Measurements from ENCODE around the gene NET1.
A peak's percentile ranks its signal among the peaks of the same experiment; 100 is the strongest.
"Not testable (repeated sequence)": the region's sequence is repeated elsewhere in the genome, so short reads cannot be mapped to it uniquely, and the experiment has no call there.

NET1 gene

DNA sequence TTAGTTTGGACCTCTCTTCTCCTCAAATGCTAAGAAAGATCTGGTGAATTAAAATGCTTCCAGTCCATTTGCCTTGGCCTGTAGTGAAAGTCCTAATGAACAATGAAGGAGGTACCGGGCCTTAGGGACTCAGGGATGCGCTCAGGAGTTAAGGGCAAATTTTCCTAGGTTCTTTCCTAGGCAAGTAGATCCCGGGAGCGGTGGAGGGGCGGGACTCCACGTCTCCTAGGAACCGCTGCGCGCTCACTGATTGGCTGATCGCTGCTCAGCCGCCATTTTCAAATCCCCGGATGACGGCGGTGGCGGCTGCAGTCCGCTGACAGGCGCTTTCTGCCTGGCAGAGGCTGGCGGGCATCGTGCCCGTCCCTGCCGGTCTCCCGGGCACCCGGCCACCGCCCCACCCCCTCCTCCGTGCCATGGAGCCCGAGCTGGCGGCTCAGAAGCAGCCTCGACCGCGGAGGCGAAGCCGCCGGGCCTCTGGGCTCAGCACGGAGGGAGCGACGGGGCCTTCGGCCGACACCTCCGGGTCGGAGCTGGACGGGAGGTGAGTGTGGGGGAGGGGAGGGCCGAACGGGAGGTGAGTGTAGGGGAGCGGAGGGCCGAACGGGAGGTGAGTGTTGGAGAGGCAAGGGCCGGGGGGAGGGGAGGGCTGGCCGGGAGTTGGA lies at the start of gene NET1:
NET1 (plus strand) TSS at position 281 of the 665 bp plus-strand sequence; CDS start at position 417, 136 bp downstream.
- DNase-seq = peak; percentile 92

DNA sequence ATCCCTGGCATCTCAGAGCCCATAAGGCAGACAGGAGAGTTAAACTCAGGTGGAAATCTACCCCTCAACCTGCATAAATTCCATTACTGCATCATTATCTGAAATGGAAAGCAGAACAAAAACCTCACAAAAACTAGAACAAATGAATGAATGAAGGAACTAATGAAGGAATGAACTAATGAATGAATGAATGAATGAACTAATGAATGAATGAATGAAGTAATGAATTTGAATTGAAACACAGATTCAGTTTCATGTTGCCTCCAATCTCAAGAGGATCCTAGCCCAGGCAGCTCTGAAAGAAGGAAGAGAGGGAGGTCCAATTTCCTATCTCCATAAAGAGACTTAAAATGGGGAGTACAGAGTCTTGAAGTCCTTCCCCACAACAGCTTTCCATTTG lies 49.5 kb upstream of the NET1 start:
- DNase-seq = no peak

DNA sequence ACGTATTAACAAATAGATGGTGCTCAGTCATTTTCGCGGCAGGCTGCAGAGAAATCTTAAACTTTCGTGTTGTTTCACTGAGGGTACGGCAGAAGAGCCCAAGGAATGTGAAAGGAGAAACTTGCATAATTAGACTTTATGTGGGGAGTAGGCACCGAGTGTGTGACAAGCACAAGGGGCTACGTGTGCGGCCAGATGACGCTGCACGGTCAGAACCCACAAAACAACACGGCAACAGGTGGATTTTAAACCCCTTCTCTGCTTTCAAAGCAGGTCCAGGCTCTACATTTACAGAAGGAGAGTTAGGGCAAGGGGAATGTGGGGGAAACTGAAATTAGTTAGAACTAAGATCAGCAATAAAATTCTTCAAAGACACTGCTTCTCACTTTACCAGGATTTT lies 48.0 kb upstream of the NET1 start:
- DNase-seq = no peak

DNA sequence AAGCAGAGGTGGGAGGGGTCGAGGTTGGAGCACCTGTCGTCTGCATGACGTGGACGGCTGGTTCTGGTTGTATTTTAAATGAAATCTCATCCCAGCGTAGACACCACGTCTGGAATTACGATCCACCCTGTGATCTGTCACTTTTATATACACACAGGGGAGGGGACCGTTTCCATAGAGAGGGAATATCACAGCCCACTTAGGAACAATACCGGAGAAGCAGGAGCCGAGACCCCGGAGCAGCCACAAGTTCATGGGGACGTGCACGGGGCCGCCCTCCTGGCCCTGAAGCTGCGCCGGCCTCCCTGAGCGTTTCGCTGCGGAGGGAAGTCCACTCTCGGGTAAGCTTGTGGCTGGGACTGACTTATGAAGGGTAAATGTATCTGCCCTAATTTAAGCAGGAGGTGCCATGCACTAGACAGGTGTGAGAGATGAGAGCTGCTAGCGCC lies 47.4 kb upstream of the NET1 start, which contains the start of gene UCN3:
UCN3 (plus strand) TSS at position 77 of the 449 bp plus-strand sequence. CDS start 8,755 bp downstream, outside the sequence.
- no peak for DNase-seq

DNA sequence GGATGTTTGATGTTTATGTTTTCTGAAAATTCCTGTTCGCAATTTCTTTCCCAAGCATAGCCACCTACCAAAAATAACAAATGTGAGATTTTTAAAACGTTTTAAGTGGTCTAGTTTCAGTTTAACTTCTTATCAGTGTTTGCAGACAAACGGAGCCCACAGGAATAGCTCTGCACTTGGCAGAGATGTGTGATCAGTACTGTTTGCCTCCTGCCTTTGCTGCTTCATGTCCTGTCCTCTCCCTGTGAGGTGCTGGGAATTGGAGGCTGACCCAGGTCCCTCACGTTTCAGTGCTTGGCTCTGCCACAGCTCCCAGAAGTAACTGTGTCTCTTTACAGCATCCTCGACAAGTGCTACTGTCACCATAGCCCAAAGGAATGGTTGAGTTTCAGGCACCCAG lies 46.4 kb upstream of the NET1 start:
- DNase-seq = no peak

DNA sequence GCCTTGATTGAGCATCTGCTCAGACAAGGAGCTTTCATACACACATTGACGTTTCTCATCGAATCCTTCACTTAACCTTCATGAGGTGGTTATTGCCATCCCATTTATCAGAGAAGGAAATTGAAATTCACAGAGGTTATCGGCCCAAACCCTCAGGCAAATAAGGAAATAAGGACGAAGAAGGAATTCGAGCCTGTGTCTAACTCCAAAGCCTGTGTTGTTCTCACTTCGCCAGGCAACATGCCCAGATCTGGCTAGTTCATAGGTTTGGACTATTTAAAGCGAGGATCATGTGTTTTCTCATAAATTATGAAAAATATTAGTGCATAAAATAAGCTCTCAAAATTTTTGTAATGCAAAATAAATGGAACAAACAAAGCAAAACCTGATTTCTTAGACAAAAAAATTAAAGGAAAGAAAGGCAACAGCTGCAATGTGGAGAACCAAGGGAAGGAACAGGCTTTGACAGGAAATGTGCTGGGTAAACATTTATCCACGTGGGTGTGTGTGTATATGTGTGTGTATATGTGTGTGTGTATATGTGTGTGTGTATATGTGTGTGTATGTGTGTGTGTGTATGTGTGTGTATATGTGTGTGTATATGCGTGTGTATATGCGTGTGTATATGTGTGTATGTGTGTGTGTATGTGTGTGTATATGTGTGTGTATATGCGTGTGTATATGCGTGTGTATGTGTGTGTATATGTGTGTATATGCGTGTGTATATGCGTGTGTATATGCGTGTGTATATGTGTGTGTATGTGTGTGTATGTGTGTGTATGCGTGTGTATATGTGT lies 42.8 kb upstream of the NET1 start:
- no peak for DNase-seq

DNA sequence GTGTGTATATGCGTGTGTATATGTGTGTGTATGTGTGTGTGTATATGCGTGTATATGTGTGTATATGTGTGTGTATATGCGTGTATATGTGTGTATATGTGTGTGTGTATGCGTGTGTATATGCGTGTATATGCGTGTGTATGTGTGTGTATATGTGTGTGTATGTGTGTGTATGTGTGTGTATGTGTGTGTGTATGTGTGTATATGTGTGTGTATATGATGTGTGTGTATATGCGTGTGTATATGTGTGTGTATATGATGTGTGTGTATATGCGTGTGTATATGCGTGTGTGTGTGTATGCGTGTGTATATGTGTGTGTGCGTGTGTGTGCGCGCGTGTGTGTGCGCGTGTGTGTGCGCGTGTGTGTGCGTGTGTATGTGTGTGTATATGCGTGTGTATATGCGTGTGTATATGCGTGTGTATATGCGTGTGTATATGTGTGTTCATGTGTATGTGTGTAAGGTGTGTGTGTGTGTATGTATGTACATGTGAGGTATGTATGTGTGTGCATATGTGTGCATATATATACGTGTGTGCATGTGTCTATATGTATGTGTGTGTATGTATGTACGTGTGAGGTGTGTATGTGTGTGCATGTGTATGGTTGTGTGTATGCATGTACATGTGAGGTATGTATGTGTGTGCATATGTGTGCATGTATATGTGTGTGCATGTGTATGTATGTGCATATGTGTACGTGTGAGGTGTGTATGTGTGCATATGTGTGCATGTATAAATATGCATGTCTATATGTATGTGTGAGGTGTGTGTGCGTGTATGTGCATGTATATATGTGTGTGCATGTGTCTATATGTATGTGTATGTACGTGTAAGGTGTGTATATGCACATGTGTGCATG lies 41.6 kb upstream of the NET1 start:
- DNase-seq = no peak

- DNase-seq = no peak
Measured at GRCh38 chr10:5373307-5373706, 39.0 kb upstream of the NET1 start.

- no peak for DNase-seq
Measured at GRCh38 chr10:5373891-5374611, 38.3 kb upstream of the NET1 start.

- DNase-seq = no peak
Measured at GRCh38 chr10:5376450-5376849, 35.9 kb upstream of the NET1 start.

DNA sequence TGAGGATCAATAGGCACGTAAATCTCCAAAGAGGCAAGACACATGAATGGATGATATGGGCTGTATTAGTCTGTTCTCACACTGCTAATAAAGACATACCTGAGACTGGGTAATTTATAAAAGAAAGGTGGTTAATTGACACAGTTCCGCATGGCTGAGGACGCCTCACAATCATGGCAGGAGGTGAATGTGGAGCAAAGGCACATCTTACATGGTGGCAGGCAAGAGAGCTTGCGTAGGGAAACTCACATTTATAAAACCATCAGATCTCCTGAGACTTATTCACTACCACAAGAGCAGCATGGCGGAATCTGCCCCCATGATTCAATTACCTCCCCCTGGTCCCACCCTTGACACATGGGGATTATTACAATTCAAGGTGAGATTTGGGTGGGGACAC lies 33.2 kb upstream of the NET1 start:
- not testable (repeated sequence) for DNase-seq

DNA sequence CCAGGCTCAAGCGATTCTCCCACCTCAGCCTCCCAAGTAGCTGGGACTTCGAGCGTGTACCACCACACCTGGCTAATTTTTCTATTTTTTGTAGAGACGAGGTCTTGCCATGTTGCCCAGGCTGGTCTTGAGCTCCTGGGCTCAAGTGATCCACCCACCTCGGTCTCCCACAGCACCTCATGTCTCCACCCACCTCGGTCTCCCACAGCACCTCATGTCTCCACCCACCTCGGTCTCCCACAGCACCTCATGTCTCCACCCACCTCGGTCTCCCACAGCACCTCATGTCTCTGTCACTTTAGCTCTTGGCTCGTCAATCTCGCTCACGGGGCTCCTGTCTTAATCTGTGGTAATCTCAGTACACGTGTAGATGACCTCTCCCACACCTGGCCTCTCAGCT lies 32.0 kb upstream of the NET1 start:
- not testable (repeated sequence) for DNase-seq

DNA sequence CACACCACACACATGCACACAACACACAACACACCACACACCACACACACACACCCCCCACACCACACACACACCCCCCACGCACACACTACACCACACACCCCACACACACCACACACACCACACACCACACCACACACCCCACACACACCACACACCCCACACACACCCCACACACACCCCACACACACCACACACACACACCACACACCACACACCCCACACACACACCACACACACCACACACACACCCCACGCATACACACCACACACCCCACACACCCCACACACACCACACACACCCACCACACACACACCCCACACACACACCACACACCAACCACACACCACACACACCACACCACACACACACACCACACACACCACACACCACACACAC lies 31.2 kb upstream of the NET1 start:
- no peak for DNase-seq

- DNase-seq = no peak
Measured at GRCh38 chr10:5385224-5385623, 27.1 kb upstream of the NET1 start.

- DNase-seq = no peak
Measured at GRCh38 chr10:5387169-5387568, 25.2 kb upstream of the NET1 start.

- no peak for DNase-seq
Measured at GRCh38 chr10:5390607-5391205, 21.7 kb upstream of the NET1 start.

GRCh38 chr10:5391790-5392189 lies 20.6 kb upstream of the NET1 start:
- no peak for DNase-seq

- no peak for DNase-seq
Measured at GRCh38 chr10:5393529-5393928, 18.8 kb upstream of the NET1 start.

DNA sequence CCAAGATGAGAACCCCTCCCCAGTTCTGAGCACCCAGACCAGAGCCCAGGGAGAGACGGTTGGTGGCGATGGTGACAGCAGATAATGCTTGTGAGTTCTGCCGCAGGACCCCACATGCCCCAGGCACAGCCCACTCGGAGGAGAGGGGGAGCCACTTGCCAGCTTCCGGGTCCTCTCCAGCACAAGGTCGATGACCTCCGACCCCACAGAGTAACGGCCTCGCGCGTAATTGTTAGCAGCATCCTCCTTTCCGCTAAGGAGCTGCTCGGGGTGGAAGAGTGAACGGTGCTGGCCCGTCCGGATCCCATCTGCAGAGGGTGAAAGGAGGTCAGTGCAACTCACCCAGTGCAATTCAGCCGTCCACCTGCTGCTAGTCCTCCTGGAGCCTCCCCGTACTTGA lies 17.2 kb upstream of the NET1 start:
- DNase-seq = no peak

GRCh38 chr10:5396556-5397300 lies 15.6 kb upstream of the NET1 start:
- DNase-seq = peak; percentile 77

GRCh38 chr10:5399332-5399731 lies 13.0 kb upstream of the NET1 start:
- no peak for DNase-seq
